Esophagus squamous epithelium (tissue), 4 donors: ENCODE results near the gene SPINK13.

Experiments used
- CTCF ChIP-seq, 6 experiments: fragments of 450-650 bp in 4 of 6; fragments of 200-600 bp in 2 of 6; sonication (generic) in 2 of 6; IDR thresholded peaks; one replicate each; pipeline ENCODE4 v1.5.1; 2016 to 2019; ENCODE audit warnings: antibody characterized with exemption in 6 of 6, mild to moderate bottlenecking in 4 of 6, moderate library complexity in 4 of 6
- POLR2A ChIP-seq, 4 donors: fragments of 450-650 bp; IDR thresholded peaks; one replicate each; pipeline ENCODE4 v1.6.1; 2017; ENCODE audit warnings: antibody characterized with exemption in 4 of 4, mild to moderate bottlenecking in 4 of 4, moderate library complexity in 3 of 4

- TF ChIP-seq POLR2A (IDR thresholded peaks at IDR 0.05) (no peak), CTCF (IDR thresholded peaks at IDR 0.05) (no peak)
Observed at GRCh38 chr5:148238418-148238794, 30.2 kb upstream of the SPINK13 start, which contains the start of gene MARCOL.
